GM12878 (cell line): ENCODE results near the gene RAD18. TPM values are rescaled to one million over a fixed set of nuclear protein-coding genes. Genes with fewer than 3 reads are reported as not detected.

Experiments
- ATAC-seq: fragments of 200-7000 bp; cut with Tn5 transposase; 3 replicates; pipeline ENCODE4 v1.9.1; 2020; ENCODE audit warnings: mild to moderate bottlenecking, moderate library complexity
- BruUV-seq: library from RNA; stranded (reverse); fragments of 400-500 nt; replicated peaks from 2 replicates; lab custom pipeline; 2021; lab: Mats Ljungman, UMichigan
- CTCF ChIA-PET: fragments of 300-600 bp; sonication (Branson Sonifier 250); formaldehyde crosslinking; extraction: SDS; loops from one replicate; lab custom pipeline; 2021; ENCODE audit warnings: inconsistent platforms; lab: Yijun Ruan, JAX
- POLR2A ChIA-PET: fragments of 350-600 bp; formaldehyde crosslinking; extraction: SDS; loops from one replicate; lab custom pipeline; 2021; ENCODE audit warnings: inconsistent platforms; lab: Charles Lee
- RAD21 ChIA-PET: fragments of 300-600 bp; sonication (Branson Sonifier 250); formaldehyde crosslinking; loops from one replicate; lab custom pipeline; 2023; ENCODE audit warnings: antibody characterized with exemption; ENCODE audit not compliant: unreplicated experiment; lab: Charles Lee
- SMC1A ChIA-PET: fragments of 300-600 bp; sonication (Branson Sonifier 250); formaldehyde crosslinking; loops from one replicate; lab custom pipeline; 2023; ENCODE audit not compliant: unreplicated experiment, uncharacterized antibody; lab: Charles Lee
- DNase-seq: peaks from one replicate; pipeline ENCODE4 v3.0.0-alpha.2; 2011; ENCODE audit warnings: low read depth, low spot score
- FAIRE-seq: peaks from 3 replicates; lab custom pipeline; 2011; peaks lifted over from hg19 to GRCh38; lab: Jason Lieb, UNC
- H2AFZ ChIP-seq: 2 replicates; pipeline ENCODE4 v1.6.0; 2011; ENCODE audit warnings: low read depth, low read length, control low read depth; ENCODE audit not compliant: control insufficient read depth
- H3K27ac ChIP-seq: 2 replicates; pipeline ENCODE4 v1.5.1; 2011; ENCODE audit warnings: control low read depth; ENCODE audit not compliant: control insufficient read depth, insufficient read depth
- H3K27me3 ChIP-seq, 2 experiments: replicated peaks in 1 of 2; 2 replicates each; pipeline versions ENCODE4 v1.6.0 to v1.6.1; 2011; ENCODE audit warnings: low read length in 1 of 2; ENCODE audit not compliant: control insufficient read depth in 2 of 2, insufficient read depth in 2 of 2
- H3K36me3 ChIP-seq, 2 experiments: 2 replicates each; pipeline ENCODE4 v1.5.1; 2011; ENCODE audit warnings: low read length in 1 of 2; ENCODE audit not compliant: control insufficient read depth in 2 of 2, insufficient read depth in 2 of 2
- H3K4me1 ChIP-seq: 2 replicates; pipeline ENCODE4 v1.6.1; 2011; ENCODE audit warnings: mild to moderate bottlenecking, low read length, moderate library complexity, mixed read lengths; ENCODE audit not compliant: control insufficient read depth, insufficient read depth
- H3K4me2 ChIP-seq: 2 replicates; pipeline ENCODE4 v1.6.0; 2011; ENCODE audit warnings: control low read depth; ENCODE audit not compliant: control insufficient read depth, insufficient read depth
- H3K4me3 ChIP-seq: fragments of 200-600 bp; sonication (generic); 2 replicates; pipeline ENCODE4 v1.5.1; 2016
- H3K79me2 ChIP-seq: 2 replicates; pipeline ENCODE4 v1.6.0; 2011; ENCODE audit warnings: low read length; ENCODE audit not compliant: control insufficient read depth, insufficient read depth
- H3K9ac ChIP-seq: 2 replicates; pipeline ENCODE4 v1.8.0; 2011; ENCODE audit warnings: low read length, control low read depth, mixed read lengths; ENCODE audit not compliant: control insufficient read depth, insufficient read depth
- H3K9me3 ChIP-seq: replicated peaks from 3 replicates; pipeline ENCODE4 v1.5.1; 2011; ENCODE audit warnings: mild to moderate bottlenecking, low read length; ENCODE audit not compliant: control insufficient read depth, insufficient read depth
- H4K20me1 ChIP-seq: 2 replicates; pipeline ENCODE4 v1.6.0; 2011; ENCODE audit not compliant: control insufficient read depth, insufficient read depth
- CBX5 ChIP-seq: sonication (generic); IDR thresholded peaks from 2 replicates; pipeline ENCODE4 v1.6.1; 2016; ENCODE audit warnings: low read depth, moderate library complexity, mild to moderate bottlenecking, inconsistent platforms
- EED ChIP-seq: sonication (generic); IDR thresholded peaks from 2 replicates; pipeline ENCODE4 v1.6.1; 2016; ENCODE audit warnings: antibody characterized with exemption, low read depth
- GABPA ChIP-seq: IDR thresholded peaks from 2 replicates; pipeline ENCODE4 v1.6.1; 2014; ENCODE audit warnings: antibody characterized with exemption, low read depth, mild to moderate bottlenecking, inconsistent platforms
- MEF2A ChIP-seq: IDR thresholded peaks from 2 replicates; pipeline ENCODE4 v1.6.1; 2011; ENCODE audit warnings: low read depth, mild to moderate bottlenecking, low read length, moderate library complexity; ENCODE audit not compliant: insufficient read depth
- NBN ChIP-seq: fragments of 450-650 bp; IDR thresholded peaks from 2 replicates; pipeline ENCODE4 v1.6.1; 2016
- RAD21 ChIP-seq: IDR thresholded peaks from 2 replicates; pipeline ENCODE4 v1.6.1; 2011; ENCODE audit warnings: mild to moderate bottlenecking, low read depth, low read length, moderate library complexity; ENCODE audit not compliant: insufficient read depth
- TAF1 ChIP-seq: IDR thresholded peaks from 2 replicates; pipeline ENCODE4 v1.6.1; 2011; ENCODE audit warnings: mild to moderate bottlenecking, low read depth, low read length, borderline replicate concordance
- ZNF622 ChIP-seq: fragments of 450-650 bp; IDR thresholded peaks from 2 replicates; pipeline ENCODE4 v1.6.1; 2017; ENCODE audit warnings: mild to moderate bottlenecking, inconsistent platforms
- WGBS: methylation state at CpG from one replicate; pipeline ENCODE4 v1.1.6; 2016; ENCODE audit warnings: low lambda C conversion rate; ENCODE audit not compliant: insufficient replicate concordance, insufficient coverage; ENCODE audit errors: missing lambda C conversion rate; 5-methylcytosine and 5-hydroxymethylcytosine counted together
- in situ Hi-C: fragments of 300-500 bp; cut with MboI; formaldehyde crosslinking; loops from 9 replicates; pipeline ENCODE4 v1.14.3; 2018; ENCODE audit warnings: mixed read lengths
- intact Hi-C: fragments of 100-400 bp; cut with micrococcal nuclease; formaldehyde crosslinking; loops from one replicate; pipeline ENCODE4 v1.14.2; 2022; ENCODE audit not compliant: unreplicated experiment
- polyA plus RNA-seq, 11 experiments: library from polyadenylated mRNA; depleted of rRNA in 4 of 11; unstranded in 6 of 11; stranded (reverse) in 5 of 11; fragments of >200 nt; fragmentation: Nextera tagmentation in 4 of 11; fragmentation: Illumina TruSeq in 1 of 11; extraction: Ambion mirVana in 4 of 11; extraction: Trizol in 1 of 11; gene quantifications; 1 replicate in 1 of 11; 2 replicates in 10 of 11; pipeline versions ENCODE4 v1.2.1 to v1.2.3, GENCODE V29; 2011 to 2016; ENCODE audit warnings: inconsistent platforms in 2 of 11, missing spikeins in 2 of 11, low read depth in 1 of 11
- total RNA-seq, 4 experiments: library from RNA; depleted of rRNA in 3 of 4; stranded (reverse); fragments of >200 nt in 3 of 4; fragmentation: Illumina TruSeq in 1 of 4; extraction: Trizol in 1 of 4; gene quantifications; 2 replicates each; pipeline versions ENCODE4 v1.2.1 to v1.2.3, GENCODE V29; 2013 to 2021
- TF ChIP-seq, protein P1 (sequence below): fragments of 450-650 bp; formaldehyde crosslinking; IDR thresholded peaks from 2 replicates; pipeline ENCODE4 v1.4.0; 2020; ENCODE audit warnings: mild to moderate bottlenecking, moderate library complexity
- TF ChIP-seq, protein P2 (sequence below): fragments of 450-650 bp; IDR thresholded peaks from 2 replicates; pipeline ENCODE4 v1.6.1; 2017; ENCODE audit warnings: mild to moderate bottlenecking, moderate library complexity

Gene RAD18
- total and polyA plus RNA-seq, 10 of the 15 experiments (the other 5 are each of a cell fraction or from before 2014, with no cell fraction given): 8.7 to 38.6 (median 19.2) TPM

DNA sequence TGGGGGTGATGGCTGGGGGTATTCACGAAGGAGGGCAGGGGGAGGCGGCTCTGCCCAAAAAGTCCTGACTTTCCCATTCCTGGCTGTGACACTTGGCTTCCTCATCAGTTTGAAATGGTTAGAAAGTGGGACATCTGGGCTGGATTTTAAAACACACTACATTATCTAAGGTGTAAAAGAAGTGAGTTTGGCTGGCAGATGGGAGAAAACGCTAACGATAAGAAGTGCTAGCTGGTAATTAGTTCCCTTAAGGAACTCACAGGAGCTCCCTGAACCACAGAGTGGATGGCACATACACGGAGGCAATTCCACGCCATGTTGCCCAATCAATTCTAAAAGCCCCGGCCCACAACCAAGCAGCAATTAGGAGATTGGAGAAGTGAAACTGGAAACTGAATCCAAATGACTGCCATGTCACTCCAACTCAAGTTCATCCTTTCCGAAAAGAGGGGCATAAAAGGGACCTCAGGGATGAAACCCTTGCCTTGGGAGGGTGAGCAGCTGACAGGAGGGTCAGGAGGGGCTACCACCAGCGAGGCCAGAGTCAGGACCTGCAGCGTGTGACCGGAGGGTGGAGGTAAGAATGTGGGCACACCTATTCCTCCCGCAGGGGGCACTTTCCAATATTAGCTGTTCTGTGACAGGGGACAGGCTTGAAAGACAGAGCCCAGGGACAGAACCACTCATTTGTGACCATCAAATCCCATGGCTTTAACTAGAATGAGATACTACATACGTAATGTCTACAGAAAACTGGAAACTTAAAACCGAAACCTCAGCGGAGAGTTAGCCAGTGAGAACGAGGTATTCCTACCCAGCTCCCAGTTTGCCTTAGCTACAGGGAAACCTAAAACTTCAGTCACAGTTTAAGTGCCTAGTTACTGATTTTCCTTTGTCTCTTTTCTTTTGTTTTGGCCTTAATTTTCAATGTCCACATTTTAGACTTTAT, 98.6 kb downstream of the RAD18 start (continued):
- TF ChIP-seq, protein P1, sequence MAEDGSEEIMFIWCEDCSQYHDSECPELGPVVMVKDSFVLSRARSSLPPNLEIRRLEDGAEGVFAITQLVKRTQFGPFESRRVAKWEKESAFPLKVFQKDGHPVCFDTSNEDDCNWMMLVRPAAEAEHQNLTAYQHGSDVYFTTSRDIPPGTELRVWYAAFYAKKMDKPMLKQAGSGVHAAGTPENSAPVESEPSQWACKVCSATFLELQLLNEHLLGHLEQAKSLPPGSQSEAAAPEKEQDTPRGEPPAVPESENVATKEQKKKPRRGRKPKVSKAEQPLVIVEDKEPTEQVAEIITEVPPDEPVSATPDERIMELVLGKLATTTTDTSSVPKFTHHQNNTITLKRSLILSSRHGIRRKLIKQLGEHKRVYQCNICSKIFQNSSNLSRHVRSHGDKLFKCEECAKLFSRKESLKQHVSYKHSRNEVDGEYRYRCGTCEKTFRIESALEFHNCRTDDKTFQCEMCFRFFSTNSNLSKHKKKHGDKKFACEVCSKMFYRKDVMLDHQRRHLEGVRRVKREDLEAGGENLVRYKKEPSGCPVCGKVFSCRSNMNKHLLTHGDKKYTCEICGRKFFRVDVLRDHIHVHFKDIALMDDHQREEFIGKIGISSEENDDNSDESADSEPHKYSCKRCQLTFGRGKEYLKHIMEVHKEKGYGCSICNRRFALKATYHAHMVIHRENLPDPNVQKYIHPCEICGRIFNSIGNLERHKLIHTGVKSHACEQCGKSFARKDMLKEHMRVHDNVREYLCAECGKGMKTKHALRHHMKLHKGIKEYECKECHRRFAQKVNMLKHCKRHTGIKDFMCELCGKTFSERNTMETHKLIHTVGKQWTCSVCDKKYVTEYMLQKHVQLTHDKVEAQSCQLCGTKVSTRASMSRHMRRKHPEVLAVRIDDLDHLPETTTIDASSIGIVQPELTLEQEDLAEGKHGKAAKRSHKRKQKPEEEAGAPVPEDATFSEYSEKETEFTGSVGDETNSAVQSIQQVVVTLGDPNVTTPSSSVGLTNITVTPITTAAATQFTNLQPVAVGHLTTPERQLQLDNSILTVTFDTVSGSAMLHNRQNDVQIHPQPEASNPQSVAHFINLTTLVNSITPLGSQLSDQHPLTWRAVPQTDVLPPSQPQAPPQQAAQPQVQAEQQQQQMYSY: no peak
- TF ChIP-seq NBN: no peak
- TF ChIP-seq GABPA: no peak
- TF ChIP-seq CBX5: no peak

DNA sequence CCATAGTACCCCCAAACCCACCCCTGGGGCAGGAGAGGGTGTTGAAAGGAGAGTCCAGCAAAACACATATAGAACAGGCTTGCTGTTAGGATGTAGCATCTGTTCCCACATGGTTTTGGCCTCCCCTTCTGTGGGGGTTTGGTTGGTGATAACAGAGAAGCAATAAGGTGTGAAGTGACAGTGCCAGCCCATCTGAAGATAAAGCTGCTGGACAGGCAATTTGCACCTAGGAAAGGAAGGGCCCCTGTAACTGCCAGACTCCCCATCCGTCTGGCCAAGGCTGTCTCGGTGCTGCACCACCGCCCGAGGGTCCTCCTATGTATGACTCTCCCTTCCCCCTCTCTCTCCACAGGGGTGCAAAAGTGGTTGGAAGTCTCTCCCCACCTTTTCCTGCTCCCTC, 99.4 kb downstream of the RAD18 start:
- DNase-seq (no peak), ATAC-seq (no peak), FAIRE-seq (no peak)
- in situ Hi-C loops: no loop called here
- RAD21 ChIA-PET: no interaction called here
- H2AFZ ChIP-seq: no peak overlapping the region
- no peaks in the 10 kb centered on the region for H3K4me1 ChIP-seq
- TF ChIP-seq EED: no peak
- no peak for TF ChIP-seq MEF2A
- no peak for TF ChIP-seq TAF1
- TF ChIP-seq RAD21: no peak
- TF ChIP-seq ZNF622: no peak
- TF ChIP-seq NBN: no peak
- TF ChIP-seq, protein P2, sequence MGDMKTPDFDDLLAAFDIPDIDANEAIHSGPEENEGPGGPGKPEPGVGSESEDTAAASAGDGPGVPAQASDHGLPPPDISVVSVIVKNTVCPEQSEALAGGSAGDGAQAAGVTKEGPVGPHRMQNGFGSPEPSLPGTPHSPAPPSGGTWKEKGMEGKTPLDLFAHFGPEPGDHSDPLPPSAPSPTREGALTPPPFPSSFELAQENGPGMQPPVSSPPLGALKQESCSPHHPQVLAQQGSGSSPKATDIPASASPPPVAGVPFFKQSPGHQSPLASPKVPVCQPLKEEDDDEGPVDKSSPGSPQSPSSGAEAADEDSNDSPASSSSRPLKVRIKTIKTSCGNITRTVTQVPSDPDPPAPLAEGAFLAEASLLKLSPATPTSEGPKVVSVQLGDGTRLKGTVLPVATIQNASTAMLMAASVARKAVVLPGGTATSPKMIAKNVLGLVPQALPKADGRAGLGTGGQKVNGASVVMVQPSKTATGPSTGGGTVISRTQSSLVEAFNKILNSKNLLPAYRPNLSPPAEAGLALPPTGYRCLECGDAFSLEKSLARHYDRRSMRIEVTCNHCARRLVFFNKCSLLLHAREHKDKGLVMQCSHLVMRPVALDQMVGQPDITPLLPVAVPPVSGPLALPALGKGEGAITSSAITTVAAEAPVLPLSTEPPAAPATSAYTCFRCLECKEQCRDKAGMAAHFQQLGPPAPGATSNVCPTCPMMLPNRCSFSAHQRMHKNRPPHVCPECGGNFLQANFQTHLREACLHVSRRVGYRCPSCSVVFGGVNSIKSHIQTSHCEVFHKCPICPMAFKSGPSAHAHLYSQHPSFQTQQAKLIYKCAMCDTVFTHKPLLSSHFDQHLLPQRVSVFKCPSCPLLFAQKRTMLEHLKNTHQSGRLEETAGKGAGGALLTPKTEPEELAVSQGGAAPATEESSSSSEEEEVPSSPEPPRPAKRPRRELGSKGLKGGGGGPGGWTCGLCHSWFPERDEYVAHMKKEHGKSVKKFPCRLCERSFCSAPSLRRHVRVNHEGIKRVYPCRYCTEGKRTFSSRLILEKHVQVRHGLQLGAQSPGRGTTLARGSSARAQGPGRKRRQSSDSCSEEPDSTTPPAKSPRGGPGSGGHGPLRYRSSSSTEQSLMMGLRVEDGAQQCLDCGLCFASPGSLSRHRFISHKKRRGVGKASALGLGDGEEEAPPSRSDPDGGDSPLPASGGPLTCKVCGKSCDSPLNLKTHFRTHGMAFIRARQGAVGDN: no peak
- 98% methylated on average over 4 of the region's 4 CpGs for WGBS
- H3K27me3 ChIP-seq: no peaks in the 10 kb centered on the region
- no peak overlapping the region for H3K4me2 ChIP-seq
- no peaks in the 10 kb centered on the region for H4K20me1 ChIP-seq
- POLR2A ChIA-PET: no interaction called here
- H3K36me3 ChIP-seq: no peaks in the 10 kb centered on the region
- SMC1A ChIA-PET: interaction anchor here (1.6 kb wide), 1 partner anchor 13 kb away, joined by 3 read pairs; no protein-coding TSS in a partner anchor
- no peak overlapping the region for H3K4me3 ChIP-seq
- BruUV-seq: no TSS peak
- CTCF ChIA-PET: no interaction called here
- intact Hi-C loops: no loop called here
- H3K9ac ChIP-seq: no peak overlapping the region
- H3K9me3 ChIP-seq: no peaks in the 10 kb centered on the region
- no peaks in the 10 kb centered on the region for H3K79me2 ChIP-seq
- no peak overlapping the region for H3K27ac ChIP-seq
